ENCODE data around the gene S1PR2. TPM values are rescaled to one million over a fixed set of nuclear protein-coding genes. Genes with fewer than 3 reads are reported as not detected.

The S1PR2 gene
- total RNA-seq, 4 donors from 2014 or later: 15.1 to 16.8 (median 15.9) TPM

DNA sequence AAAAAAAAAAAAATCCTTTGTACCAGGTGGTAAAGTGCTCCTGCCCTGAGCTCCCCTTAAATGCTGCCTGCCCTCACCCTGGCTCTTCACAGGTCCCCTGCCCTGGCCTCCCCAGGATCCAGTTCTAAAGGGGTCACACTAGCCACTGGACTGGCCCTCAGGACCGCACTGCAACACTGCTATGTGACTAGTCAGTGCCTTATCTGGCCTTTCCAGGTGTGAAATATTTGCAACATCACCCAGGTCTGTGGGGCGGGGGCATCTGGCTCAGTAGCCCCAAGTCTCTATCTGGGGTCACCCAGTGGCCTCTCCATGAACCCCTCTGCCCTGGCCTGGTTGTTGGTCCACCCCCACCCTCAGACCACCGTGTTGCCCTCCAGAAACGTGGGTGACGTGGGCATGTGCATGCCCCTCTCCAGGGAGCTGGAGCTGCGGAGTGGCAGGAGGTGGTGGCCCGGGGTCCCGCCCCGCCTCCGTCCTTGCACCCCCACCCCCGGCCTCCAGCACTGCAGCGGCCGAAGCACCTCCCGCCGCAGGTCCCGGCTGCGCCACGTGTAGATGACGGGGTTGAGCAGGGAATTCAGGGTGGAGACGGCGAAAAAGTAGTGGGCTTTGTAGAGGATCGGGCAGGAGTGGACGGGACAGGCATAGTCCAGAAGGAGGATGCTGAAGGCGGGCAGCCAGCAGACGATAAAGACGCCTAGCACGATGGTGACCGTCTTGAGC lies 7.5 kb downstream of the S1PR2 start:
- ATAC-seq (ENCODE audit: low FRiP score): no peak

GRCh38 chr19:10222201-10222890 lies 8.8 kb downstream of the S1PR2 start:
- DNase-seq (ENCODE audit: low spot score) (no peak), ATAC-seq (ENCODE audit: low FRiP score) (no peak)
- no peak for TF ChIP-seq CTCF (IDR thresholded peaks at IDR 0.05)

More for the DNA sequence above, 7.5 kb downstream of the S1PR2 start:
- DNase-seq (ENCODE audit: low spot score): no peak
- TF ChIP-seq CTCF (IDR thresholded peaks at IDR 0.05): no peak

- TF ChIP-seq CTCF (IDR thresholded peaks at IDR 0.05): no peak
- ATAC-seq (ENCODE audit: low FRiP score) (no peak), DNase-seq (ENCODE audit: low spot score) (no peak)
Observed at GRCh38 chr19:10220695-10221094, 10.4 kb downstream of the S1PR2 start.

DNA sequence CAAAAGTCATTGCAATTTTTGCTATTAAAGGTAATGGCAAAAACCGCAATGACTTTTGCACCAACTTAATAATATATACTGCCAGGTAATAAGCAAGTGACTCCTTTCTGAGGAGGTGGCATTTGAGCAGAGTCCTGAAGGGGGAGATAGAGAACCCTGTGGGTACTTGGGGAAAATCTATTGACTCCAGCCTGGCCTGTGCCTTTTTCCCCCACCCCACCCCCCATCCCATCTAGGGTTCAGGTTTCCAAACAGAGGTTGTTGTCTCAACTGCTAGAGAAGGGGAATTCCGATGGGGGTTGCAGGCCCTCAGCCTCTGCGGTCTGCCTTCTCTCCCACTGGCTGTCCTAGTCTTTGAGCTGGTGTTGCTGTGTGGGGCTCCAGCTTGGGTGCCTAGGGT lies 11.5 kb downstream of the S1PR2 start:
- no peak for ATAC-seq (ENCODE audit: low FRiP score)
- no peak for TF ChIP-seq CTCF (IDR thresholded peaks at IDR 0.05)
- no peak for DNase-seq (ENCODE audit: low spot score)

DNA sequence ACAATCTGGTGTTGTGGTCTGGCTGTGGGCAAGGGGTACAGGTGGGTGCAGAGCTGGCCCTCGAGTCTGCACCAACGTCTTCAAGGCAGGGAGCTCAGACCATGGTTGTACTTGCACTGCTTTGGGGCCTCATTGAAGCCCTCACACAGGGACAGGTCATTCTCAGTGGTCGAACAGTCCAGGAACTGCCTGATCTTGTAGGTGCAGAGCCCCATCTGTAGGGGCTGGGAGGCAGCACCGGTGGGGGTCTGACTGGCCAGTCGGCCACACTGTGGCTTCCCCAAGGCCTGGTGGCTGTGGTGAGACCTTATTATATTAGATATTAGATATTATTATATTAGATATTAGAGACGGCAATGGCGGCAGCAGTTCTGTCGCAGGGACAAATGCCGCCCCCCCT lies 14.0 kb downstream of the S1PR2 start:
- no peak for TF ChIP-seq CTCF (IDR thresholded peaks at IDR 0.05)
- DNase-seq (ENCODE audit: low spot score) (no peak), ATAC-seq (ENCODE audit: low FRiP score) (no peak)

- no peak for DNase-seq (ENCODE audit: low spot score)
- ATAC-seq (ENCODE audit: low FRiP score): no peak
- no peak for TF ChIP-seq CTCF (IDR thresholded peaks at IDR 0.05)
Observed at GRCh38 chr19:10214784-10215183, 16.3 kb downstream of the S1PR2 start.

DNA sequence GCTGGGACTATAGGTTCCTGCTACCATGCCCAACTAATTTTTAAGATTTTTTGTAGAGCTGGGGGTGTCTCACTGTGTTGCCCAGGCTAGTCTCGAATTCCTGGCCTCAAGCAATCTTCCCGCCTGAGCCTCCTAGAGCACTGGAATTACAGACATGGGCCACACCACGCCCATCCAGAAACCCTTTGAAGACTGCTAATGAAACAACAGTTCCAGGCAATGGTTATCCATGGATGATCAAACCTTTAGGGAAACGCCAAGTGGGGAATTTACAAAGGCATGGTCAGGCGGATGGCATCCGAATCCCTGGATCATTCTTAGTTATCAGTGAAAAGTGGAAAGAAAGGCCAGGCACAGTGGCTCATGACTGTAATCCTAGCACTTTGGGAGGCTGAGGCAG lies 19.4 kb downstream of the S1PR2 start:
- TF ChIP-seq CTCF (IDR thresholded peaks at IDR 0.05): no peak
- ATAC-seq (ENCODE audit: low FRiP score) (no peak), DNase-seq (ENCODE audit: low spot score) (no peak)
